WTC11 (cell line): Measurements from ENCODE around the gene TMEM198. TPM values are rescaled to one million over a fixed set of nuclear protein-coding genes. Genes with fewer than 3 reads are reported as not detected.

ENCODE experiments used
- ATAC-seq: fragments of 200-7000 bp; cut with Tn5 transposase; 2 replicates; pipeline ENCODE4 v1.10.0; 2021; ENCODE audit warnings: mild to moderate bottlenecking, moderate library complexity
- CTCF ChIA-PET: fragments of 300-600 bp; sonication (Branson Sonifier 250); formaldehyde crosslinking; loops from one replicate; lab custom pipeline; 2021; ENCODE audit warnings: antibody characterized with exemption; lab: Charles Lee
- POLR2A ChIA-PET: fragments of 350-600 bp; sonication (Branson Sonifier 250); formaldehyde crosslinking; loops from one replicate; lab custom pipeline; 2021; ENCODE audit warnings: antibody characterized with exemption; lab: Charles Lee
- DNase-seq: peaks from one replicate; pipeline ENCODE4 v3.0.0; 2021; ENCODE audit warnings: low spot score
- H3K27ac Mint-ChIP-seq: 2 replicates; pipeline ENCODE4 v1.8.0; 2021; ENCODE audit warnings: mixed read lengths
- H3K27me3 Mint-ChIP-seq: 2 replicates; pipeline ENCODE4 v1.8.0; 2021; ENCODE audit warnings: low read depth, mild to moderate bottlenecking, moderate library complexity, mixed read lengths
- H3K36me3 Mint-ChIP-seq: 2 replicates; pipeline ENCODE4 v1.8.0; 2021; ENCODE audit warnings: mixed read lengths
- H3K4me1 Mint-ChIP-seq: 2 replicates; pipeline ENCODE4 v1.8.0; 2022; ENCODE audit warnings: mixed read lengths
- H3K4me3 Mint-ChIP-seq: 2 replicates; pipeline ENCODE4 v1.8.0; 2021; ENCODE audit warnings: mild to moderate bottlenecking, moderate library complexity, mixed read lengths
- H3K9me3 Mint-ChIP-seq: 2 replicates; pipeline ENCODE4 v1.8.0; 2021; ENCODE audit warnings: mixed read lengths
- ATF3 ChIP-seq: sonication (generic); formaldehyde crosslinking; conservative IDR thresholded peaks from 2 replicates; pipeline ENCODE4 v1.8.1; 2022; ENCODE audit warnings: mild to moderate bottlenecking, missing genetic modification reagents
- E2F5 ChIP-seq: sonication (generic); formaldehyde crosslinking; IDR thresholded peaks from 2 replicates; pipeline ENCODE4 v1.8.1; 2022; ENCODE audit warnings: mild to moderate bottlenecking, moderate library complexity, missing genetic modification reagents
- ERG ChIP-seq: fragments of 250-450 bp; sonication (Bioruptor Pico); IDR thresholded peaks from 2 replicates; pipeline ENCODE4 v1.8.0; 2021; ENCODE audit warnings: mild to moderate bottlenecking
- ETV6 ChIP-seq: sonication (generic); formaldehyde crosslinking; IDR thresholded peaks from 2 replicates; pipeline ENCODE4 v1.8.1; 2022; ENCODE audit warnings: mild to moderate bottlenecking, missing genetic modification reagents
- GTF2I ChIP-seq: fragments of 250-450 bp; sonication (Bioruptor Pico); conservative IDR thresholded peaks from 2 replicates; pipeline ENCODE4 v1.4.0; 2021; ENCODE audit warnings: mild to moderate bottlenecking
- JAZF1 ChIP-seq: fragments of 250-450 bp; sonication (Bioruptor Pico); IDR thresholded peaks from 2 replicates; pipeline ENCODE4 v1.9.0; 2021; ENCODE audit warnings: moderate library complexity, mild to moderate bottlenecking, inconsistent platforms
- MXD4 ChIP-seq: fragments of 250-450 bp; sonication (Bioruptor Pico); IDR thresholded peaks from 2 replicates; pipeline ENCODE4 v1.8.0; 2021; ENCODE audit warnings: mild to moderate bottlenecking, moderate library complexity, borderline replicate concordance
- MYBL2 ChIP-seq: sonication (generic); formaldehyde crosslinking; IDR thresholded peaks from 2 replicates; pipeline ENCODE4 v1.8.1; 2023; ENCODE audit warnings: mild to moderate bottlenecking, moderate library complexity, missing genetic modification reagents
- NFATC4 ChIP-seq: fragments of 250-450 bp; sonication (Bioruptor Pico); IDR thresholded peaks from 2 replicates; pipeline ENCODE4 v1.9.0; 2021; ENCODE audit warnings: mild to moderate bottlenecking
- PRDM15 ChIP-seq: sonication (generic); formaldehyde crosslinking; IDR thresholded peaks from 2 replicates; pipeline ENCODE4 v1.8.0; 2022; ENCODE audit warnings: missing genetic modification reagents
- SOX15 ChIP-seq: fragments of 250-450 bp; sonication (Bioruptor Pico); IDR thresholded peaks from 2 replicates; pipeline ENCODE4 v1.9.0; 2021; ENCODE audit warnings: mild to moderate bottlenecking
- ZNF416 ChIP-seq: fragments of 250-450 bp; sonication (Bioruptor Pico); IDR thresholded peaks from 2 replicates; pipeline ENCODE4 v1.9.0; 2021; ENCODE audit warnings: mild to moderate bottlenecking, inconsistent platforms
- total RNA-seq: library from RNA; stranded (reverse); gene quantifications from 3 replicates; pipeline ENCODE4 v1.2.3, GENCODE V29; 2021
- TF ChIP-seq, protein P1 (sequence below): sonication (generic); formaldehyde crosslinking; IDR thresholded peaks from 2 replicates; pipeline ENCODE4 v1.8.1; 2023; ENCODE audit warnings: mild to moderate bottlenecking, moderate library complexity, missing genetic modification reagents
- TF ChIP-seq, protein P2 (sequence below): fragments of 250-450 bp; sonication (Bioruptor Pico); IDR thresholded peaks from 2 replicates; pipeline ENCODE4 v1.9.0; 2021; ENCODE audit warnings: mild to moderate bottlenecking
- TF ChIP-seq, protein P3 (sequence below): fragments of 250-450 bp; sonication (Bioruptor Pico); IDR thresholded peaks from 2 replicates; pipeline ENCODE4 v1.9.0; 2021; ENCODE audit warnings: moderate library complexity, mild to moderate bottlenecking, inconsistent platforms, borderline replicate concordance

Gene TMEM198
- total RNA-seq, 1 experiment from 2014 or later: 7.1 TPM

DNA sequence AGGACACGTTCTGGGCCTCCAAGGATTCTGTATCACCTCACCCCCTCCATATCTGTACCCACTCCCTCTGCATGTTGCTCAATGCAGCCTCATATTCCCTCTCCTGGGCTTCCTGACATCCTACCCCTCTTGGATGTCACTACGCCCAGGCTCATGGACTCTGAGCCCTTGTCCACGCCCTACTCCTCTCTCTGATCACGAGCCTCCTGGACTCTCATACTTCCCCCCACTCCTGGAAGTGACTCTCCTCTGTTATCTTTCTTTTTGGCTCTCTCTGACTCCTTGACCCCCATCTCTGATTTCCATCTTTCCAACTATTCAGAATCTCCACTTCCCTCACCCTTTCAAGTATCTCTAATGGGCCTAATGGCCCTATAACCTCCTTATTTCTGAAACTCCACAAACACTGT, 2.1 kb downstream of the TMEM198 start:
- Mint-ChIP-seq H3K27me3 (peaks cover 40% of the 10 kb centered on the region), H3K4me1 (peaks cover 20% of the 10 kb centered on the region), H3K27ac (no peak overlapping the region), H3K4me3 (no peak overlapping the region), H3K9me3 (no peaks in the 10 kb centered on the region), H3K36me3 (peaks cover 16% of the 10 kb centered on the region)
- no peak for ATAC-seq
- DNase-seq: no peak
- POLR2A ChIA-PET: no interaction called here
- TF ChIP-seq ERG (CRISPR knock-in tag) (no peak), ATF3 (no peak), NFATC4 (CRISPR knock-in tag) (no peak)
- CTCF ChIA-PET: interaction anchor here (0.7 to 41.3 kb wide), 2 partner anchors 15 to 61 kb away, joined by 5 to 2316 read pairs; partner anchors contain the start of gene GMPPA

DNA sequence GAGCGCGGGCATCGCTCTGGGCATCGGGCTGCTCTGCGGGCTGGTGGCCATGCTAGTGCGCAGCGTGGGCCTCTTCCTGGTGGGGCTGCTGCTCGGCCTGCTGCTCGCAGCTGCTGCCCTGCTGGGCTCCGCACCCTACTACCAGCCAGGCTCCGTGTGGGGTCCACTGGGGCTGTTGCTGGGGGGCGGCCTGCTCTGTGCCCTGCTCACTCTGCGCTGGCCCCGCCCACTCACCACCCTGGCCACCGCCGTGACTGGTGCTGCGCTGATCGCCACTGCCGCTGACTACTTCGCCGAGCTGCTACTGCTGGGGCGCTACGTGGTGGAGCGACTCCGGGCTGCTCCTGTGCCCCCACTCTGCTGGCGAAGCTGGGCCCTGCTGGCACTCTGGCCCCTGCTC, 3.8 kb downstream of the TMEM198 start:
- ATAC-seq: no peak
- no peak overlapping the region for H3K27ac Mint-ChIP-seq
- no peak for TF ChIP-seq E2F5 (CRISPR knock-in tag)
- TF ChIP-seq PRDM15 (CRISPR knock-in tag): no peak
- TF ChIP-seq JAZF1 (CRISPR knock-in tag): no peak
- no peak for TF ChIP-seq ZNF416 (CRISPR knock-in tag)
- TF ChIP-seq, protein P1, sequence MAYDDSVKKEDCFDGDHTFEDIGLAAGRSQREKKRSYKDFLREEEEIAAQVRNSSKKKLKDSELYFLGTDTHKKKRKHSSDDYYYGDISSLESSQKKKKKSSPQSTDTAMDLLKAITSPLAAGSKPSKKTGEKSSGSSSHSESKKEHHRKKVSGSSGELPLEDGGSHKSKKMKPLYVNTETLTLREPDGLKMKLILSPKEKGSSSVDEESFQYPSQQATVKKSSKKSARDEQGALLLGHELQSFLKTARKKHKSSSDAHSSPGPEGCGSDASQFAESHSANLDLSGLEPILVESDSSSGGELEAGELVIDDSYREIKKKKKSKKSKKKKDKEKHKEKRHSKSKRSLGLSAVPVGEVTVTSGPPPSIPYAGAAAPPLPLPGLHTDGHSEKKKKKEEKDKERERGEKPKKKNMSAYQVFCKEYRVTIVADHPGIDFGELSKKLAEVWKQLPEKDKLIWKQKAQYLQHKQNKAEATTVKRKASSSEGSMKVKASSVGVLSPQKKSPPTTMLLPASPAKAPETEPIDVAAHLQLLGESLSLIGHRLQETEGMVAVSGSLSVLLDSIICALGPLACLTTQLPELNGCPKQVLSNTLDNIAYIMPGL: no peak
- TF ChIP-seq, protein P2, sequence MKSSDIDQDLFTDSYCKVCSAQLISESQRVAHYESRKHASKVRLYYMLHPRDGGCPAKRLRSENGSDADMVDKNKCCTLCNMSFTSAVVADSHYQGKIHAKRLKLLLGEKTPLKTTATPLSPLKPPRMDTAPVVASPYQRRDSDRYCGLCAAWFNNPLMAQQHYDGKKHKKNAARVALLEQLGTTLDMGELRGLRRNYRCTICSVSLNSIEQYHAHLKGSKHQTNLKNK (CRISPR knock-in tag): no peak
- TF ChIP-seq SOX15 (CRISPR knock-in tag): no peak
- no peak for TF ChIP-seq MXD4
- TF ChIP-seq, all 79 proteins: peak for 0
- CTCF ChIA-PET: interaction anchor here (2.8 kb wide), 1 partner anchor 12 kb away, joined by 21 read pairs; no protein-coding TSS in a partner anchor
- no peak for DNase-seq
- Mint-ChIP-seq H3K27me3 (peaks cover 45% of the 10 kb centered on the region), H3K9me3 (no peaks in the 10 kb centered on the region), H3K36me3 (peaks cover 11% of the 10 kb centered on the region), H3K4me3 (no peak overlapping the region), H3K4me1 (peaks cover 16% of the 10 kb centered on the region)
- POLR2A ChIA-PET: no interaction called here

DNA sequence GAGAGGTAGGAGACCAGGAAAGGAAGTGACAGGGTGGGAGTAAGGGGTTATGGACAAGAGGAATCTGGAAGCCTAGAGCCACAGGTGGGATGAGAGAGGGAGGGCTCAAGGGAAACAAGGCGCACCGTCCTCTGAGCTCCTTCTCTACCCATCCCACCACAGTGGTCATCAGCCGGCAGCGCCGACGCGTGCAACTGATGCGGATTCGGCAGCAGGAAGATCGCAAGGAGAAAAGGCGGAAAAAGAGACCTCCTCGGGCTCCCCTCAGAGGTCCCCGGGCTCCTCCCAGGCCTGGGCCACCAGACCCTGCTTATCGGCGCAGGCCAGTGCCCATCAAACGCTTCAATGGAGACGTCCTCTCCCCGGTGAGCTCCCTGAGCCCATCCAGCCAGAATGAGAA, 5.2 kb downstream of the TMEM198 start:
- Mint-ChIP-seq H3K9me3 (no peaks in the 10 kb centered on the region), H3K36me3 (peaks cover 11% of the 10 kb centered on the region)
- DNase-seq: no peak
- TF ChIP-seq SOX15 (CRISPR knock-in tag): no peak
- no peak for TF ChIP-seq MYBL2 (CRISPR knock-in tag)
- TF ChIP-seq, protein P3, sequence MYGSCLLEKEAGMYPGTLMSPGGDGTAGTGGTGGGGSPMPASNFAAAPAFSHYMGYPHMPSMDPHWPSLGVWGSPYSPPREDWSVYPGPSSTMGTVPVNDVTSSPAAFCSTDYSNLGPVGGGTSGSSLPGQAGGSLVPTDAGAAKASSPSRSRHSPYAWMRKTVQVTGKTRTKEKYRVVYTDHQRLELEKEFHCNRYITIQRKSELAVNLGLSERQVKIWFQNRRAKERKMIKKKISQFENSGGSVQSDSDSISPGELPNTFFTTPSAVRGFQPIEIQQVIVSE (CRISPR knock-in tag): no peak
- TF ChIP-seq GTF2I (CRISPR knock-in tag): no peak
- TF ChIP-seq ETV6 (CRISPR knock-in tag): no peak
- TF ChIP-seq, all 79 proteins: peak for 0
- Mint-ChIP-seq H3K27ac (no peak overlapping the region), H3K4me3 (no peak overlapping the region), H3K27me3 (peaks cover 56% of the 10 kb centered on the region), H3K4me1 (peaks cover 18% of the 10 kb centered on the region)
- no peak for ATAC-seq
- ChIA-PET CTCF (interaction anchor here (0.6 to 2.8 kb wide), 2 partner anchors 11 to 65 kb away, joined by 4 to 21 read pairs; no protein-coding TSS in a partner anchor), POLR2A (no interaction called here)
